Measurements from ENCODE around the gene ZNF32.

The ZNF32 gene

GRCh38 chr10:43688348-43688892 lies 39.7 kb upstream of the ZNF32 start:
- TF ChIP-seq CTCF (IDR thresholded peaks at IDR 0.05; ENCODE audit: insufficient read depth, low read length, poor library complexity, severe bottlenecking) = no peak
- no peak for TF ChIP-seq EZH2phosphoT487 (conservative IDR thresholded peaks at IDR 0.05; ENCODE audit: low read length)
- no peaks in the 10 kb centered on the region for H3K79me2 ChIP-seq (ENCODE audit: insufficient read depth, low read length)

GRCh38 chr10:43687373-43687772 lies 38.7 kb upstream of the ZNF32 start:
- Histone ChIP-seq H3K9ac (ENCODE audit: low read length) (no peak overlapping the region), H4K20me1 (ENCODE audit: low read depth, low read length) (no peaks in the 10 kb centered on the region), H3K9me3 (ENCODE audit: insufficient read depth, low read length) (no peaks in the 10 kb centered on the region), H3K9me2 (replicated peaks; ENCODE audit: insufficient read depth, low read length) (no peaks in the 10 kb centered on the region), H3K27ac (ENCODE audit: low read depth, low read length) (no peak overlapping the region), H3K36me3 (ENCODE audit: low read length) (no peaks in the 10 kb centered on the region), H3K27me3 (ENCODE audit: low read length) (0 out of 2 replicates have a peak, but pooled peaks cover 2% of the 10 kb centered on the region), H3F3A (ENCODE audit: insufficient read depth) (no peaks in the 10 kb centered on the region), H2AFZ (ENCODE audit: low read depth, low read length, severe bottlenecking) (no peak overlapping the region), H3K4me2 (ENCODE audit: low read depth, low read length, poor library complexity, severe bottlenecking) (no peak overlapping the region), H3K4me3 (ENCODE audit: insufficient read depth, low read length, poor library complexity, severe bottlenecking) (no peak overlapping the region), H3K79me2 (ENCODE audit: insufficient read depth, low read length) (no peaks in the 10 kb centered on the region)
- TF ChIP-seq CTCF (IDR thresholded peaks at IDR 0.05; ENCODE audit: insufficient read depth, low read length, poor library complexity, severe bottlenecking) = no peak
- no peak for TF ChIP-seq EZH2phosphoT487 (conservative IDR thresholded peaks at IDR 0.05; ENCODE audit: low read length)

More at GRCh38 chr10:43688348-43688892, 39.7 kb upstream of the ZNF32 start:
- Histone ChIP-seq H3F3A (ENCODE audit: insufficient read depth) (no peaks in the 10 kb centered on the region), H3K9me3 (ENCODE audit: insufficient read depth, low read length) (no peaks in the 10 kb centered on the region), H3K9me2 (replicated peaks; ENCODE audit: insufficient read depth, low read length) (no peaks in the 10 kb centered on the region), H3K36me3 (ENCODE audit: low read length) (no peaks in the 10 kb centered on the region), H3K4me3 (ENCODE audit: insufficient read depth, low read length, poor library complexity, severe bottlenecking) (no peak overlapping the region), H3K4me2 (ENCODE audit: low read depth, low read length, poor library complexity, severe bottlenecking) (no peak overlapping the region), H4K20me1 (ENCODE audit: low read depth, low read length) (no peaks in the 10 kb centered on the region), H3K27ac (ENCODE audit: low read depth, low read length) (no peak overlapping the region), H3K9ac (ENCODE audit: low read length) (no peak overlapping the region), H2AFZ (ENCODE audit: low read depth, low read length, severe bottlenecking) (no peak overlapping the region), H3K27me3 (ENCODE audit: low read length) (0 out of 2 replicates have a peak, but pooled peaks cover 2% of the 10 kb centered on the region)

GRCh38 chr10:43686414-43686813 lies 37.7 kb upstream of the ZNF32 start:
- Histone ChIP-seq H3K4me3 (ENCODE audit: insufficient read depth, low read length, poor library complexity, severe bottlenecking) (no peak overlapping the region), H3F3A (ENCODE audit: insufficient read depth) (no peaks in the 10 kb centered on the region), H3K27ac (ENCODE audit: low read depth, low read length) (no peak overlapping the region), H3K9me2 (replicated peaks; ENCODE audit: insufficient read depth, low read length) (no peaks in the 10 kb centered on the region), H3K36me3 (ENCODE audit: low read length) (no peaks in the 10 kb centered on the region), H3K9me3 (ENCODE audit: insufficient read depth, low read length) (no peaks in the 10 kb centered on the region), H3K9ac (ENCODE audit: low read length) (no peak overlapping the region), H3K27me3 (ENCODE audit: low read length) (0 out of 2 replicates have a peak, but pooled peaks cover 2% of the 10 kb centered on the region), H3K79me2 (ENCODE audit: insufficient read depth, low read length) (no peaks in the 10 kb centered on the region), H3K4me2 (ENCODE audit: low read depth, low read length, poor library complexity, severe bottlenecking) (no peak overlapping the region), H2AFZ (ENCODE audit: low read depth, low read length, severe bottlenecking) (no peak overlapping the region), H4K20me1 (ENCODE audit: low read depth, low read length) (no peaks in the 10 kb centered on the region)
- no peak for TF ChIP-seq EZH2phosphoT487 (conservative IDR thresholded peaks at IDR 0.05; ENCODE audit: low read length)
- no peak for TF ChIP-seq CTCF (IDR thresholded peaks at IDR 0.05; ENCODE audit: insufficient read depth, low read length, poor library complexity, severe bottlenecking)
